CD4-positive, alpha-beta T cell (primary cell): ENCODE data around the gene TEDC1. TPM values are rescaled to one million over a fixed set of nuclear protein-coding genes. Genes with fewer than 3 reads are reported as not detected.

Experiments used
- ATAC-seq: fragments of 200-7000 bp; cut with Tn5 transposase; one replicate; pipeline ENCODE4 v1.10.0; 2022; ENCODE audit warnings: mild to moderate bottlenecking; ENCODE audit not compliant: poor library complexity
- CTCF ChIA-PET: fragments of 350-600 bp; sonication (Branson Sonifier 250); formaldehyde crosslinking; loops from one replicate; lab custom pipeline; 2021; ENCODE audit warnings: antibody characterized with exemption, inconsistent platforms; lab: Charles Lee
- POLR2A ChIA-PET: fragments of 350-600 bp; sonication (Branson Sonifier 250); formaldehyde crosslinking; loops from one replicate; lab custom pipeline; 2021; ENCODE audit warnings: antibody characterized with exemption, inconsistent platforms; lab: Charles Lee
- DNase-seq, 14 experiments: peaks; one replicate each; pipeline ENCODE4 v3.0.0-alpha.2; 2013 to 2020; ENCODE audit warnings: mixed read lengths in 2 of 14
- H3K27ac ChIP-seq, 2 donors: one replicate each; pipeline versions ENCODE4 v1.5.1 to v1.7.0; 2013; ENCODE audit warnings: low read length in 2 of 2, low read depth in 1 of 2, mild to moderate bottlenecking in 1 of 2
- H3K27me3 ChIP-seq, 2 experiments: 1 replicate in 1 of 2; 2 replicates in 1 of 2; pipeline versions ENCODE4 v1.6.1 to v1.7.0; 2013; ENCODE audit warnings: low read length in 2 of 2, control low read depth in 1 of 2, mild to moderate bottlenecking in 1 of 2, moderate library complexity in 1 of 2; ENCODE audit not compliant: insufficient read depth in 2 of 2, control insufficient read depth in 1 of 2
- H3K36me3 ChIP-seq: one replicate; pipeline ENCODE4 v1.6.1; 2013; ENCODE audit warnings: low read length, control low read depth; ENCODE audit not compliant: insufficient read depth
- H3K4me1 ChIP-seq: one replicate; pipeline ENCODE4 v1.6.1; 2013; ENCODE audit warnings: low read length, control low read depth; ENCODE audit not compliant: insufficient read depth
- H3K4me3 ChIP-seq: one replicate; pipeline ENCODE4 v1.5.1; 2013; ENCODE audit warnings: mild to moderate bottlenecking, low read length, moderate library complexity
- H3K9me3 ChIP-seq, 2 experiments: 1 replicate in 1 of 2; 2 replicates in 1 of 2; pipeline versions ENCODE4 v1.6.1 to v1.7.0; 2013; ENCODE audit warnings: low read length in 2 of 2, mild to moderate bottlenecking in 2 of 2, control low read depth in 1 of 2, moderate library complexity in 1 of 2; ENCODE audit not compliant: control insufficient read depth in 1 of 2, insufficient read depth in 1 of 2
- H3K27ac Mint-ChIP-seq: one replicate; pipeline ENCODE4 v1.8.0; 2020; ENCODE audit warnings: mixed read lengths
- H3K27me3 Mint-ChIP-seq: one replicate; pipeline ENCODE4 v1.8.0; 2021; ENCODE audit warnings: mixed read lengths
- H3K36me3 Mint-ChIP-seq: one replicate; pipeline ENCODE4 v1.8.0; 2021; ENCODE audit warnings: low read depth, mixed read lengths
- H3K4me1 Mint-ChIP-seq: one replicate; pipeline ENCODE4 v1.8.0; 2021; ENCODE audit warnings: low read depth, mixed read lengths
- H3K4me3 Mint-ChIP-seq: one replicate; pipeline ENCODE4 v1.8.0; 2020; ENCODE audit warnings: mild to moderate bottlenecking, mixed read lengths
- H3K9me3 Mint-ChIP-seq: one replicate; pipeline ENCODE4 v1.8.0; 2020; ENCODE audit warnings: mixed read lengths
- intact Hi-C, 2 experiments: fragments of 100-400 bp; cut with DNase I in 1 of 2; cut with micrococcal nuclease in 1 of 2; formaldehyde crosslinking; loops; one replicate each; pipeline versions ENCODE4 v1.15.1 to v1.9.0; 2023 to 2025; cut with DNase I, micrococcal nuclease
- total RNA-seq, 174 experiments: library from RNA in 2 of 174; stranded (reverse) in 2 of 174; gene quantifications; one replicate each; pipeline ENCODE4 v1.2.3 and lab custom pipeline; 2021 to 2026
- TF ChIP-seq, protein P1 (sequence below): fragments of 200-600 bp; IDR thresholded peaks from one replicate; pipeline ENCODE4 v1.8.0; 2022; ENCODE audit warnings: antibody characterized with exemption, mild to moderate bottlenecking

The TEDC1 gene
- total RNA-seq, 2 experiments from 2014 or later: 102 to 108 TPM

- Mint-ChIP-seq H3K27me3 (no peaks in the 10 kb centered on the region), H3K27ac (no peak overlapping the region), H3K4me3 (no peak overlapping the region), H3K4me1 (no peaks in the 10 kb centered on the region), H3K36me3 (peaks cover 25% of the 10 kb centered on the region), H3K9me3 (no peaks in the 10 kb centered on the region)
- TF ChIP-seq, protein P1, sequence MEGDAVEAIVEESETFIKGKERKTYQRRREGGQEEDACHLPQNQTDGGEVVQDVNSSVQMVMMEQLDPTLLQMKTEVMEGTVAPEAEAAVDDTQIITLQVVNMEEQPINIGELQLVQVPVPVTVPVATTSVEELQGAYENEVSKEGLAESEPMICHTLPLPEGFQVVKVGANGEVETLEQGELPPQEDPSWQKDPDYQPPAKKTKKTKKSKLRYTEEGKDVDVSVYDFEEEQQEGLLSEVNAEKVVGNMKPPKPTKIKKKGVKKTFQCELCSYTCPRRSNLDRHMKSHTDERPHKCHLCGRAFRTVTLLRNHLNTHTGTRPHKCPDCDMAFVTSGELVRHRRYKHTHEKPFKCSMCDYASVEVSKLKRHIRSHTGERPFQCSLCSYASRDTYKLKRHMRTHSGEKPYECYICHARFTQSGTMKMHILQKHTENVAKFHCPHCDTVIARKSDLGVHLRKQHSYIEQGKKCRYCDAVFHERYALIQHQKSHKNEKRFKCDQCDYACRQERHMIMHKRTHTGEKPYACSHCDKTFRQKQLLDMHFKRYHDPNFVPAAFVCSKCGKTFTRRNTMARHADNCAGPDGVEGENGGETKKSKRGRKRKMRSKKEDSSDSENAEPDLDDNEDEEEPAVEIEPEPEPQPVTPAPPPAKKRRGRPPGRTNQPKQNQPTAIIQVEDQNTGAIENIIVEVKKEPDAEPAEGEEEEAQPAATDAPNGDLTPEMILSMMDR: no peak
- ATAC-seq: no peak
- no peak for DNase-seq
- intact Hi-C loops: no loop called here
- ChIA-PET POLR2A (no interaction called here), CTCF (no interaction called here)
- H3K27me3 ChIP-seq: no peaks in the 10 kb centered on the region
- H3K4me1 ChIP-seq: no peaks in the 10 kb centered on the region
- no peaks in the 10 kb centered on the region for H3K9me3 ChIP-seq
- peaks cover 44% of the 10 kb centered on the region for H3K36me3 ChIP-seq
- H3K27ac ChIP-seq: no peak overlapping the region
- no peak overlapping the region for H3K4me3 ChIP-seq
Measured at GRCh38 chr14:105455766-105456660, 35.0 kb upstream of the TEDC1 start.

GRCh38 chr14:105456736-105457617 lies 34.1 kb upstream of the TEDC1 start:
- ChIA-PET POLR2A (no interaction called here), CTCF (interaction anchor here (1.5 kb wide), 1 partner anchor 71 kb away, joined by 3 read pairs; no protein-coding TSS in a partner anchor)
- Histone ChIP-seq H3K4me3 (no peak overlapping the region), H3K27me3 (no peaks in the 10 kb centered on the region), H3K36me3 (peaks cover 48% of the 10 kb centered on the region), H3K27ac (no peak overlapping the region), H3K9me3 (no peaks in the 10 kb centered on the region), H3K4me1 (no peaks in the 10 kb centered on the region)
- no peak for ATAC-seq
- peaks cover 33% of the 10 kb centered on the region for H3K36me3 Mint-ChIP-seq
- intact Hi-C loops: no loop called here
- no peak overlapping the region for H3K4me3 Mint-ChIP-seq
- no peaks in the 10 kb centered on the region for H3K27me3 Mint-ChIP-seq
- H3K9me3 Mint-ChIP-seq: no peaks in the 10 kb centered on the region
- DNase-seq: no peak
- TF ChIP-seq, protein P1: no peak
- H3K27ac Mint-ChIP-seq: no peak overlapping the region
- no peaks in the 10 kb centered on the region for H3K4me1 Mint-ChIP-seq

GRCh38 chr14:105458010-105458409 lies 33.0 kb upstream of the TEDC1 start:
- peaks cover 44% of the 10 kb centered on the region for H3K36me3 ChIP-seq
- no peak overlapping the region for H3K4me3 ChIP-seq
- H3K27ac Mint-ChIP-seq: no peak overlapping the region
- H3K9me3 ChIP-seq: no peaks in the 10 kb centered on the region
- H3K4me1 ChIP-seq: no peaks in the 10 kb centered on the region
- ChIA-PET POLR2A (no interaction called here), CTCF (interaction anchor here (1.5 kb wide), 1 partner anchor 70 kb away, joined by 3 read pairs; no protein-coding TSS in a partner anchor)
- no peaks in the 10 kb centered on the region for H3K9me3 Mint-ChIP-seq
- no peak for DNase-seq
- H3K36me3 Mint-ChIP-seq: peaks cover 24% of the 10 kb centered on the region
- TF ChIP-seq, protein P1: no peak
- H3K4me3 Mint-ChIP-seq: no peak overlapping the region
- no peaks in the 10 kb centered on the region for H3K27me3 Mint-ChIP-seq
- H3K4me1 Mint-ChIP-seq: no peaks in the 10 kb centered on the region
- intact Hi-C loops: no loop called here
- H3K27ac ChIP-seq: no peak overlapping the region
- ATAC-seq: no peak
- no peaks in the 10 kb centered on the region for H3K27me3 ChIP-seq
